Inflammatory macrophage treated with lipopolysaccharide for 4 hours (primary cell): ENCODE results near the gene NUDT2.
A peak's percentile ranks its signal among the peaks of the same experiment; 100 is the strongest.

Experiments used
- DNase-seq: peaks from one replicate; pipeline ENCODE4 v3.0.0-alpha.2; 2020

NUDT2 gene

DNA sequence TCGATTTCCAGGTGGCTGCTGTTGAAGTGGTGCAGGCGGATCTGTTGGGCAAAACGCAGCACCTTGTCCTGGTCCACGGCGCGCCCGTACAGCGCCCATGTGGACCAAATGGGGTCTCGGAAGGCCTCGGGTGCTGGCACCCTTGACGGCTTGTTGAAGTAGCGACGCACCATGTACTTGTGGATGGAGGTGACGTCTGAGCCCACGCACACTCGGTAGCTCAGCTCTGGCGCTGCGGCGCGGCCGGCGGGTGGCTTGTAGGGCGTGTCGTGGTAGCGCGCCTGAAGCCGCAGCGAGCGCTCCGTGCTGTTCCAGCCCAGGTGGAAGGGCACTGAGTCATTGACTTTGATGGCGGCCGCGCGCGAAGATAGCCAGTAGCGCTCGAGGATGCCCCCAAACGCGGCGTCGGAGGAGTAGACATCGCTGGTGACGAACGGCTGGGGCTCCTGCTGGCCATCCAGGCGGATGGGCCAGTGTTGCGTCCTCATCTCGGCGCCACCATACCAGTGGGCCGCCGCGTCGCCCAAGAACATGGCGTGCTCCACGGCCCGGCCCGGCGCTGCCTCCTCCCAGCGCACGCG, 42.6 kb downstream of the NUDT2 start:
- DNase-seq: no peak

DNA sequence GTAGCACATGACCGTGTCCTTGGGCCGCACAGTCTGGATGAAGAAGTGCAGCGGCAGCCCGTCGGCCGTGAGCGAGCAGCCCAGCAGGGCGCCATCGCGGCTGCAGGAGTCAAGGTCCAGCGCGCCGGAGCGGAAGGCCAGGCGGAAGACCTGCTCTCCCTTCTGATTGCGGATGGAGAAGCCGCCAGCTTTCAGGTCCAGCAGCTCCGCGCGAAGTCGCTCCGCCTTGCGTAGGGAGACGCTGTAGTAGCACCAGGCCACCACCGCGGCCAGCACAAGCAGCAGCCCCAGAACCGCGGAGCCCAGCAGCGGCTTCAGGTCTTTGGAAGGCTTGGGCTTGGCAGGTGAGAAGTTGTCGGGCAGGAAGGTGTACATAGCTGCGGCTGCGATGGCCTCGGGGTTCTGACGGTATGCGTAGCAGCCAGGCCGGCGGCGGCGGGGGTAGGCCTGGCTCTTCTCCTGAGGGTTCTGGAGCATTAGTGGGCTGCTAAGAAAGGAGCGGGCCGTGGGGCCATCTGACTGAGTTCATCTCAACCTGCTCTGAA, 43.2 kb downstream of the NUDT2 start:
- DNase-seq: no peak

- DNase-seq: no peak
These were observed 44.4 kb downstream of the NUDT2 start for GRCh38 chr9:34373749-34374148.

DNA sequence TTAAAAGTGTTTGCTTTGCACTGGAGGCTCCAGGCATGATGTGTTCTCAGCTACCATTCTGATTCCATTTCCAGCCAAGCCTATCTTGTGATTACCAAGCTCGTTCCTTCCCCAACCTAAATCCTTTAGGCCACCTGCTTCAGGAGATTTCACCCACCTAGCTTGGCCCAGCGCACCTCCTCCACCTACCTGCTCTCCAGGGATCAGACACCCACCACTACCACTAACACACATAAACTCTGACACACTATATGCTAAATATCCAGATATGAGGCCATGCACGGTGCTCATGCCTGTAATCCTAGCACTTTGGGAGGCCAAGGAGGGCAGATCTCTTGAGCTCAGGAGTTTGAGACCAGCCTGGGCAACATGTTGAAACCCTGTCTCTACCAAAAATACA, 45.0 kb downstream of the NUDT2 start:
- DNase-seq: no peak

GRCh38 chr9:34374905-34375552, 45.7 kb downstream of the NUDT2 start:
- DNase-seq: no peak

- no peak for DNase-seq
These were observed 46.7 kb downstream of the NUDT2 start for GRCh38 chr9:34375901-34376595.

DNA sequence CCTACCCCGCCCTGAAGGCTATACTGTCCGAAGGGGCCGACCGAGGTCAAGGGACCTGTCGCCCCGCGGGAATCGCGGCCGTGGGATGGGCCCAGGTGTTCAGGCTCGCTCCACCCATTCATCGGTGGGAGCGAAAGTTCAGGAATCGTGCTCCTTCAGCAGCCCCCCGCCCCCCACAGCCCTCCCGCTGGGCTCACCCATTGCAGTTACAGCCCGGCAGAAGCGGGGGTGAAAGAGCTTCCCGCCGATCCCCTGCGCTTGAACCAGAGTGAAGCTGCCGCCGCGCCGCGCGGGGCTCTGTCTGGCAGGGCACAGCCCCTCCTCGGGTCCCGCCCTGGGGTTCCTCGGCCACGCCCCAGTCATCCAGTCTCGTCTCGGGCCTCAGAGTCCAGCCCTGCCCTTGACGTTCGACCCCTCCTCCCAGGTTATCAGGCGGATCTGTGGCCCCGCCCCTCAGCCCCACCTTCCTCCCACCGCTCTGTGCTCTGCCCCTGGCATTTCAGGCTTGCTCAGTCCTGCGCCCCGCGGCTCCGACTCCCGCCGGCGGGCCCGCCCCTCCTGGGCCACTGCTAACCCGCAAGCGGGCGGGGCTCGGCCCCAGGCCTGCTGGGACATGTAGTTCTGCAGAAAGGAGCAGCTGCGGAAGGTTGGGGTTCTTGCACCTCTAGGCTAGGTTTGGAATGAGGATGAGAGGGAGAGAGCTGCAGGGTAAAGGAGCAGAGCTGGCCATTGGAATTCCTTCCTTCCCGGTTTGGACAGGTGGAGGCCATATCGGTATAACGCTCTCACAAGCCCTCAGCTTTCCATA, 47.4 kb downstream of the NUDT2 start, which contains the start of gene MYORG:
Gene MYORG (minus strand): TSS at position 303 of the 808 bp plus-strand sequence. CDS start 3,955 bp downstream, outside the sequence.
- DNase-seq: peak; percentile 90

- DNase-seq: peak; percentile 13
These were observed 48.0 kb downstream of the NUDT2 start for GRCh38 chr9:34377404-34377746.

GRCh38 chr9:34378376-34379060, 49.1 kb downstream of the NUDT2 start:
- no peak for DNase-seq

GRCh38 chr9:34379334-34380033, 50.1 kb downstream of the NUDT2 start:
- peak; percentile 84 for DNase-seq

DNA sequence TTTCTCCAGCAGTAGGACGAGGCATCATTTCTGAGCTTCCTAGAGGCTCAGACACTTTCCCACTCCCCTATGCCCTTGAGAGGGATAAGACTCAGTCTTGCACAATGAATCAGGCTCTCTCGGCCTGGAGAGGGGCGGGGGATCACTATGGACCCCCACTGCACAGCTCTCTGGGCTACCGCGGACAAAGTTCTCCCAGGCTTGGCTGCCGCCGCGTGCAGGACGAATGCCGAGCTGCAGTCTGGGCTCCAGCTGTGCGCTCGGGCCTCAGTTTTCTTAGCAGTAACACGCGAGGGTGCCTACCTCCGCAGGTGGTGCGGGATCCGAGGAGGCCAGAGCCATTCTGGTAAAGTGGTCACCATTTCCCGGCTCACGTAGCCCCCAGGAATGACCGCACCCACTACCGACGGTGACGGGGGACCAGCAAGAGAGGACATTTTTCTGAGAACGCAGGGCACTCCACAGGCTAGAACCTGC, 50.7 kb downstream of the NUDT2 start:
- no peak for DNase-seq

GRCh38 chr9:34380511-34381315, 51.3 kb downstream of the NUDT2 start:
- peak; percentile 75 for DNase-seq

- DNase-seq: no peak
These were observed 52.0 kb downstream of the NUDT2 start for GRCh38 chr9:34381323-34381722.

DNA sequence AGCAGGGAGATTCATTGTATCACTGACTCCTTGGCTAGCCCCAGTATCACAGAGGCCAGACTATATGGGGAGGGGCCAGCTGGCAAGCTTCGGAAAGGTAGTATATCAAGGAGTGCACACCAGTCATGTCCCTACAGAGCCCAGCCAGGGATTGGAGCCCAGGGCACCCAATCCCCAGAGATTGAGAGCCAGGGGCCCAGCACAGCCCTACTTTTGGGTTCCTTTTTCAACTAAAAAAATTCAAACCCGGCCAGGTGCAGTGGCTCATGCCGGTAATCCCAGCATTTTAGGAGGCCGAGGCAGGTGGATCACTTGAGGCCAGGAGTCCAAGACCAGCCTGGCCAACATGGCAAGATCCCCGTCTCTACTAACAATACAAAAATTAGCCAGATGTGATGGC, 52.7 kb downstream of the NUDT2 start:
- no peak for DNase-seq

DNA sequence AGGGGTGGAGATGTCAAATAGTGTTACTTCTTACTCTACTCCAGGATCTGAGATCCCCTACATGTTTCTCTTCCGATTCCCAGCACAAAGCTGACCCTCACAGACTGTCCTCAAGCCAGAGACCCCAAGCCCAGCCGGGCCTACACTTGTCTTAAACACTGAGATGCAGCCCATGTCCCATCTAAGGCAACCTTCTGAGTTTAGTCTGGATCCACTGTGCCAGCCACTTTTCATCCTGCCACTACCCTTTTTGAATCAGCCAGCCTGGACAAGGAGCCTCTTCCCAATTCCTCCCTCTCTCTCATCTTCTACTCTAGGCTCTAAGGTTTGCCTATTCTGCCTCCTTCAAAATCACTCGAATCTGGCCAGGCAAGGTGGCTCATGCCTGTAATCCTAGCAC, 53.5 kb downstream of the NUDT2 start:
- DNase-seq: no peak

- no peak for DNase-seq
These were observed 54.5 kb downstream of the NUDT2 start for GRCh38 chr9:34383904-34384303.

- DNase-seq: peak; percentile 11
These were observed 55.2 kb downstream of the NUDT2 start for GRCh38 chr9:34384368-34385165.

GRCh38 chr9:34385561-34386230, 56.3 kb downstream of the NUDT2 start:
- no peak for DNase-seq

DNA sequence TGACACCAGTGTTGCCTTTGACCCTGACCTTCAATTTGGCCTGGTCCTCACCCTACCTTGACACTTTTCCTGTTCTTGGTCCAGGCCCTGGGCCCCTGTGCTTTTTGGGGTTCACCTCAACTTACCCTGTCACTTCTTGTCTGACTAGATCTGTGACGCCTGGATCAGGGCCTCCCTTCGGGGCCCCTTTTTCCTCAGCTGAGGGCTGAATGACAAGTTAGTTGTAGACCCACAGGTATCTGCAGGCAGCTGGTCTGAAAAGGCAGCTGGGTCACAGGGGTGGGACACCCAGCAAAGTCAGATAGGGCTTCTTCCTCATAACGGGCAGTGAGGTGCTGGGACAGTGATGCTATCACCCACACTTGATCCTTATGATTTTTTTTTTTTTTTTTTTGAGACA, 57.3 kb downstream of the NUDT2 start:
- DNase-seq: no peak
